Measurements from ENCODE around the gene PACSIN3. TPM values are rescaled to one million over a fixed set of nuclear protein-coding genes. Genes with fewer than 3 reads are reported as not detected.

Gene PACSIN3
- total and polyA plus RNA-seq, 2 of the 13 experiments (the other 11 are each of a cell fraction or from before 2014, with no cell fraction given): 47.9 to 93.3 TPM

GRCh38 chr11:47233051-47233450, 46.8 kb upstream of the PACSIN3 start:
- Histone ChIP-seq H3K27me3 (ENCODE audit: control insufficient read depth in 1 of 2, insufficient read depth in 2 of 2, low read length in 2 of 2) (no peaks in the 10 kb centered on the region), H3K9ac (ENCODE audit: insufficient read depth, low read depth, low read length) (no peak overlapping the region), H2AFZ (ENCODE audit: low read length) (no peak overlapping the region), H3K9me3 (ENCODE audit: low read length) (no peaks in the 10 kb centered on the region), H3K79me2 (ENCODE audit: insufficient read depth, low read length) (no peaks in the 10 kb centered on the region), H3K4me1 (ENCODE audit: insufficient read depth, low read length) (peaks cover 16% of the 10 kb centered on the region), H3K4me3 (replicated peaks in 1 of 3; ENCODE audit: insufficient read depth in 1 of 3, low read depth in 2 of 3, low read length in 3 of 3) (no peak overlapping the region), H4K20me1 (ENCODE audit: insufficient read depth, low read length) (no peaks in the 10 kb centered on the region; the same call in 1 of the 2 replicates), H3K27ac (ENCODE audit: extremely low read length, insufficient read depth, low read length) (no peak overlapping the region), H3K36me3 (replicated peaks in 1 of 2; ENCODE audit: control insufficient read depth in 1 of 2, insufficient read depth in 2 of 2, low read length in 2 of 2) (peaks cover 15 to 32% of the 10 kb centered on the region in 2 experiments), H3K4me2 (ENCODE audit: low read depth, low read length) (no peak overlapping the region)
- intact Hi-C loops (cut with micrococcal nuclease; ENCODE audit: unreplicated experiment) (no loop called here), in situ Hi-C loops (cut with HindIII; ENCODE audit: extremely low pct_ligation_motif_present, low pct_unique_long_range_greater_than_20kb) (no loop called here)
- no peak for FAIRE-seq
- TF ChIP-seq FOSL2 (CRISPR knock-in tag; IDR thresholded peaks at IDR 0.05) (no peak), MED13 (CRISPR knock-in tag; IDR thresholded peaks at IDR 0.05) (no peak), GLI4 (CRISPR knock-in tag; IDR thresholded peaks at IDR 0.05; ENCODE audit: borderline replicate concordance) (no peak), IKZF4 (CRISPR knock-in tag; IDR thresholded peaks at IDR 0.05; ENCODE audit: borderline replicate concordance, low read depth, not compliant biosample characterization) (no peak), NFE2L1 (CRISPR knock-in tag; IDR thresholded peaks at IDR 0.05; ENCODE audit: borderline replicate concordance) (no peak), HNF4G (IDR thresholded peaks at IDR 0.05; ENCODE audit: borderline replicate concordance, low read depth, low read length) (peak; percentile 27; the same call in 1 of the 2 replicates), HNF4G (CRISPR knock-in tag; IDR thresholded peaks at IDR 0.05; ENCODE audit: borderline replicate concordance, low read depth) (no peak), SRY (CRISPR knock-in tag; IDR thresholded peaks at IDR 0.05) (no peak), HNF4A (CRISPR knock-in tag; IDR thresholded peaks at IDR 0.05) (peak; percentile 52), IRF2 (CRISPR knock-in tag; IDR thresholded peaks at IDR 0.05) (no peak), RFX5 (IDR thresholded peaks at IDR 0.05; ENCODE audit: low read depth, low read length) (no peak), MIXL1 (CRISPR knock-in tag; IDR thresholded peaks at IDR 0.05) (no peak), MAZ (IDR thresholded peaks at IDR 0.05; ENCODE audit: borderline replicate concordance, low read depth, low read length) (no peak), MAZ (CRISPR knock-in tag; IDR thresholded peaks at IDR 0.05; ENCODE audit: low read depth) (0 out of 2 replicates have a peak, but pooled peaks have one; percentile 25)
- ATAC-seq: peak; percentile 43
- CTCF ChIA-PET (ENCODE audit: low intra/inter-chr PET ratio, low total read pairs): interaction anchor here (2.3 kb wide), 1 partner anchor 122 kb away, joined by 9 read pairs; no protein-coding TSS in a partner anchor
- BruUV-seq (replicated peaks): no TSS peak
- DNase-seq (ENCODE audit: low spot score): no peak
- WGBS (ENCODE audit: low lambda C conversion rate): 88% methylated on average over 4 of the region's 4 CpGs
- POLR2A ChIA-PET: interaction anchor here (1.1 to 3.2 kb wide), 12 partner anchors 12 to 55 kb away, joined by 3 to 25 read pairs (median 6); partner anchors contain the start of genes ACP2, DDB2, NR1H3 and PACSIN3
